GM18861 (cell line): ENCODE results near the gene REEP6.

Experiments used
- ATAC-seq: cut with Tn5 transposase; IDR thresholded peaks from one replicate; pipeline ENCODE4 v1.9.1; 2021; ENCODE audit not compliant: unreplicated experiment

REEP6 gene

GRCh38 chr19:1491114-1491848, at the start of gene REEP6:
TSS of gene REEP6 (plus strand) at chr19:1491181. CDS start at chr19:1491270, 89 bp downstream.
- no peak for ATAC-seq

- ATAC-seq = no peak
Measured at GRCh38 chr19:1441677-1442438, 49.1 kb upstream of the REEP6 start.

- ATAC-seq = no peak
Measured at GRCh38 chr19:1445185-1445931, 45.6 kb upstream of the REEP6 start.

- no peak for ATAC-seq
Measured at GRCh38 chr19:1445932-1446712, 44.9 kb upstream of the REEP6 start.

- no peak for ATAC-seq
Measured at GRCh38 chr19:1446713-1447481, 44.1 kb upstream of the REEP6 start.

GRCh38 chr19:1447504-1447903, 43.5 kb upstream of the REEP6 start:
- no peak for ATAC-seq

GRCh38 chr19:1447944-1448343, 43.0 kb upstream of the REEP6 start:
- no peak for ATAC-seq

GRCh38 chr19:1449467-1450442, 41.2 kb upstream of the REEP6 start, which contains the start of gene APC2:
TSS of gene APC2 (plus strand) at chr19:1450121. CDS start at chr19:1453002, 2,881 bp downstream.
- no peak for ATAC-seq

- no peak for ATAC-seq
Measured at GRCh38 chr19:1450735-1451731, 39.9 kb upstream of the REEP6 start.

GRCh38 chr19:1451916-1452801, 38.8 kb upstream of the REEP6 start:
- ATAC-seq = no peak

- no peak for ATAC-seq
Measured at GRCh38 chr19:1452802-1453524, 38.0 kb upstream of the REEP6 start.

GRCh38 chr19:1453525-1454364, 37.2 kb upstream of the REEP6 start:
- no peak for ATAC-seq

GRCh38 chr19:1455002-1455335, 36.0 kb upstream of the REEP6 start:
- no peak for ATAC-seq

GRCh38 chr19:1455336-1456120, 35.5 kb upstream of the REEP6 start:
- no peak for ATAC-seq
